HepG2 (cell line): ENCODE data around the gene ACOT13. TPM values are rescaled to one million over a fixed set of nuclear protein-coding genes. Genes with fewer than 3 reads are reported as not detected.

ENCODE experiments used
- ATAC-seq: fragments of 200-7000 bp; cut with Tn5 transposase; 3 replicates; pipeline ENCODE4 v1.9.1; 2020; ENCODE audit warnings: mild to moderate bottlenecking, moderate library complexity
- BruUV-seq: library from RNA; stranded (reverse); fragments of 400-500 nt; replicated peaks from 2 replicates; lab custom pipeline; 2021; lab: Mats Ljungman, UMichigan
- CTCF ChIA-PET: fragments of 300-600 bp; formaldehyde crosslinking; extraction: SDS; loops from one replicate; lab custom pipeline; 2021; ENCODE audit warnings: low total read pairs, inconsistent platforms, low intra/inter-chr PET ratio; lab: Yijun Ruan, JAX
- POLR2A ChIA-PET: fragments of 350-600 bp; sonication (Branson Sonifier 250); formaldehyde crosslinking; loops from one replicate; lab custom pipeline; 2020; ENCODE audit warnings: antibody characterized with exemption, inconsistent platforms; lab: Yijun Ruan, JAX
- DNase-seq: peaks from one replicate; pipeline ENCODE4 v3.0.0-alpha.2; 2015; ENCODE audit warnings: low spot score
- FAIRE-seq: peaks from 3 replicates; lab custom pipeline; 2011; peaks lifted over from hg19 to GRCh38; lab: Jason Lieb, UNC
- H2AFZ ChIP-seq: one replicate; pipeline ENCODE4 v1.6.1; 2011; ENCODE audit warnings: low read length, inconsistent platforms
- H3K27ac ChIP-seq: fragments of 300-600 bp; 3 replicates; pipeline ENCODE4 v1.8.0; 2011; ENCODE audit warnings: mixed run types, mild to moderate bottlenecking, mixed read lengths, low read length, inconsistent platforms; ENCODE audit not compliant: insufficient read depth; ENCODE audit errors: extremely low read length
- H3K27me3 ChIP-seq, 2 experiments: fragments of 200-600 bp in 1 of 2; 2 replicates in 1 of 2; 3 replicates in 1 of 2; pipeline versions ENCODE4 v1.6.0 to v1.8.0; 2011; ENCODE audit warnings: low read length in 2 of 2, mild to moderate bottlenecking in 2 of 2, moderate library complexity in 2 of 2, inconsistent platforms in 1 of 2; ENCODE audit not compliant: insufficient read depth in 2 of 2, control insufficient read depth in 1 of 2
- H3K36me3 ChIP-seq, 2 experiments: fragments of 200-600 bp in 1 of 2; replicated peaks in 1 of 2; 2 replicates in 1 of 2; 3 replicates in 1 of 2; pipeline versions ENCODE4 v1.5.1 to v1.8.0; 2011; ENCODE audit warnings: low read length in 2 of 2, inconsistent platforms in 1 of 2; ENCODE audit not compliant: insufficient read depth in 2 of 2, control insufficient read depth in 1 of 2
- H3K4me1 ChIP-seq: 2 replicates; pipeline ENCODE4 v1.5.1; 2012; ENCODE audit warnings: low read length, inconsistent platforms; ENCODE audit not compliant: insufficient read depth
- H3K4me2 ChIP-seq: 2 replicates; pipeline ENCODE4 v1.6.0; 2011; ENCODE audit warnings: low read depth, low read length, inconsistent platforms
- H3K4me3 ChIP-seq, 3 experiments: fragments of 200-600 bp in 1 of 3; sonication (generic), shearing (Covaris generic) in 1 of 3; replicated peaks in 1 of 3; 2 replicates each; pipeline ENCODE4 v1.5.1; 2011 to 2016; ENCODE audit warnings: low read length in 3 of 3, inconsistent platforms in 2 of 3, low read depth in 2 of 3, mild to moderate bottlenecking in 2 of 3, control low read depth in 1 of 3, mixed read lengths in 1 of 3; ENCODE audit not compliant: insufficient read depth in 1 of 3
- H3K79me2 ChIP-seq: one replicate; pipeline ENCODE4 v1.6.1; 2011; ENCODE audit warnings: low read length, inconsistent platforms; ENCODE audit not compliant: insufficient read depth
- H3K9ac ChIP-seq: 2 replicates; pipeline ENCODE4 v1.6.0; 2011; ENCODE audit warnings: mild to moderate bottlenecking, low read depth, low read length, inconsistent platforms; ENCODE audit not compliant: insufficient read depth
- H3K9me3 ChIP-seq: 2 replicates; pipeline ENCODE4 v1.5.1; 2012; ENCODE audit warnings: mild to moderate bottlenecking, low read length
- H4K20me1 ChIP-seq: 2 replicates; pipeline ENCODE4 v1.6.0; 2011; ENCODE audit warnings: inconsistent platforms, mild to moderate bottlenecking, low read length, moderate library complexity; ENCODE audit not compliant: insufficient read depth
- ATF1 ChIP-seq: IDR thresholded peaks from 2 replicates; pipeline ENCODE4 v1.6.1; 2016; ENCODE audit warnings: mild to moderate bottlenecking, control low read depth
- EEA1 ChIP-seq: sonication (generic); formaldehyde crosslinking; IDR thresholded peaks from 2 replicates; pipeline ENCODE4 v1.5.1; 2020; ENCODE audit warnings: mild to moderate bottlenecking, missing genetic modification reagents, borderline replicate concordance
- ZNF343 ChIP-seq: sonication (generic); formaldehyde crosslinking; IDR thresholded peaks from 2 replicates; pipeline ENCODE4 v1.4.0; 2020; ENCODE audit warnings: mild to moderate bottlenecking, missing genetic modification reagents
- ZNF713 ChIP-seq: sonication (generic); formaldehyde crosslinking; IDR thresholded peaks from 2 replicates; pipeline ENCODE4 v1.4.0; 2020; ENCODE audit warnings: mild to moderate bottlenecking, missing genetic modification reagents
- WGBS: methylation state at CpG from one replicate; pipeline ENCODE4 v1.1.6; 2017; ENCODE audit warnings: low lambda C conversion rate; 5-methylcytosine and 5-hydroxymethylcytosine counted together
- in situ Hi-C: cut with HindIII; loops from 2 replicates; pipeline ENCODE4 v1.10.0; 2017; ENCODE audit warnings: low pct_unique_long_range_greater_than_20kb; ENCODE audit not compliant: extremely low pct_ligation_motif_present
- intact Hi-C: fragments of 100-400 bp; cut with micrococcal nuclease; formaldehyde crosslinking; loops from one replicate; pipeline ENCODE4 v1.10.0; 2022; ENCODE audit not compliant: unreplicated experiment
- polyA plus RNA-seq, 8 experiments: library from polyadenylated mRNA; depleted of rRNA in 3 of 8; stranded (reverse) in 7 of 8; unstranded in 1 of 8; fragments of >200 nt; fragmentation: Illumina TruSeq in 4 of 8; extraction: Trizol in 4 of 8; gene quantifications; 2 replicates each; pipeline versions ENCODE4 v1.2.1 to v1.2.3, GENCODE V29; 2011 to 2016; ENCODE audit warnings: low read depth in 4 of 8, missing spikeins in 1 of 8, mixed read lengths in 1 of 8; ENCODE audit not compliant: insufficient read depth in 1 of 8
- total RNA-seq, 5 experiments: library from RNA; depleted of rRNA; stranded (reverse); fragments of >200 nt; fragmentation: Illumina TruSeq; extraction: Trizol; gene quantifications; 2 replicates each; pipeline ENCODE4 v1.2.3, GENCODE V29; 2016; ENCODE audit warnings: low read depth in 1 of 5
- TF ChIP-seq, protein P1 (sequence below): sonication (generic); formaldehyde crosslinking; IDR thresholded peaks from 2 replicates; pipeline ENCODE4 v1.5.0; 2020; ENCODE audit warnings: missing genetic modification reagents

The ACOT13 gene
- total and polyA plus RNA-seq, 2 of the 13 experiments (the other 11 are each of a cell fraction or from before 2014, with no cell fraction given) = 31.5 to 45.1 TPM

- Histone ChIP-seq H4K20me1 (no peaks in the 10 kb centered on the region), H3K27ac (no peak overlapping the region), H3K36me3 (no peaks in the 10 kb centered on the region)
- WGBS = 3% methylated on average over 4 of the region's 4 CpGs
- TF ChIP-seq EEA1 (CRISPR knock-in tag) (no peak), ZNF713 (CRISPR knock-in tag) (no peak)
- TF ChIP-seq, protein P1, sequence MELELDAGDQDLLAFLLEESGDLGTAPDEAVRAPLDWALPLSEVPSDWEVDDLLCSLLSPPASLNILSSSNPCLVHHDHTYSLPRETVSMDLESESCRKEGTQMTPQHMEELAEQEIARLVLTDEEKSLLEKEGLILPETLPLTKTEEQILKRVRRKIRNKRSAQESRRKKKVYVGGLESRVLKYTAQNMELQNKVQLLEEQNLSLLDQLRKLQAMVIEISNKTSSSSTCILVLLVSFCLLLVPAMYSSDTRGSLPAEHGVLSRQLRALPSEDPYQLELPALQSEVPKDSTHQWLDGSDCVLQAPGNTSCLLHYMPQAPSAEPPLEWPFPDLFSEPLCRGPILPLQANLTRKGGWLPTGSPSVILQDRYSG (CRISPR knock-in tag) = no peak
- TF ChIP-seq, all 625 proteins: peak for 0
- ChIA-PET CTCF (interaction anchor here (0.6 kb wide), 1 partner anchor 1362 kb away, joined by 3 read pairs; no protein-coding TSS in a partner anchor), POLR2A (no interaction called here)
- FAIRE-seq (no peak), DNase-seq (no peak), ATAC-seq (no peak)
- Histone ChIP-seq H2AFZ (no peak overlapping the region), H3K27me3 (peaks cover 0 to 6% of the 10 kb centered on the region in 2 experiments; a peak in 1 of 5 replicates), H3K4me1 (peaks cover 29% of the 10 kb centered on the region), H3K9me3 (no peaks in the 10 kb centered on the region), H3K4me3 (no peak overlapping the region), H3K9ac (no peak overlapping the region), H3K4me2 (no peak overlapping the region), H3K79me2 (no peaks in the 10 kb centered on the region)
- intact Hi-C loops = no loop called here
- in situ Hi-C loops = no loop called here
- BruUV-seq = no TSS peak
Measured at GRCh38 chr6:24644377-24644776, 22.5 kb upstream of the ACOT13 start.

DNA sequence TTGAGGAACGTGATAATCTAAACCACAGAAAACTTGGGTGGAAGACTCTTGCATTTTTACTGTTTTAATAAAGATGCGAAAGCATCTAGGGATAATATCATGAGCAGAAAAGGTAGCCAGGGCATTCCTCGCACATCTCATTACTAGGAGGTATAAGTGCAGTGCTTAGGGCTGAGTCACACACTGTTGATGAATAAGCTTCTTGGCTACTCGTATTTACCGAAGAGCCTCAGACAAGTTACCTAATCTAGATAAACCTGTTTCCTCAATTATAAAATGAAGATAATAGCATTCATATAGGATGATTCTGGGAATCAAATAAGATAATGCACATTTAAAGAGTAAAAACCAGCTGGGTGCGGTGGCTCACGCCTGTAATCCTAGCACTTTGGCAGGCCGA lies 20.1 kb upstream of the ACOT13 start:
- H3K4me3 ChIP-seq = peak overlapping the region in 2 of 3 experiments; percentile 75 to 89; a peak in 3 of 6 replicates
- WGBS = 78% methylated on average over 8 of the region's 8 CpGs
- H3K79me2 ChIP-seq = no peaks in the 10 kb centered on the region
- ChIA-PET POLR2A (interaction anchor here (1.2 to 1.8 kb wide), 3 partner anchors 12 to 71 kb away, joined by 3 to 10 read pairs (median 4); partner anchors contain the start of genes ACOT13 and TDP2), CTCF (no interaction called here)
- FAIRE-seq = no peak
- DNase-seq = no peak
- BruUV-seq = no TSS peak
- peaks cover 29% of the 10 kb centered on the region for H3K4me1 ChIP-seq
- H3K9me3 ChIP-seq = no peaks in the 10 kb centered on the region
- in situ Hi-C loops = no loop called here
- TF ChIP-seq ATF1 (CRISPR knock-in tag) (no peak), ZNF343 (0 out of 2 replicates have a peak, but pooled peaks have one; percentile 5)
- H3K4me2 ChIP-seq = peak overlapping the region; percentile 99
- 0 out of 5 replicates have a peak, but pooled peaks cover 0 to 6% of the 10 kb centered on the region in 2 experiments for H3K27me3 ChIP-seq
- H3K27ac ChIP-seq = no peak overlapping the region
- peak overlapping the region; percentile 76 for H2AFZ ChIP-seq
- no peak for ATAC-seq
- no peaks in the 10 kb centered on the region for H4K20me1 ChIP-seq
- H3K36me3 ChIP-seq = peaks cover 2 to 4% of the 10 kb centered on the region in 2 experiments; a peak in 4 of 5 replicates
- intact Hi-C loops = loop anchor here (1.0 to 5.0 kb wide), 2 partner anchors 18 to 64 kb away; no protein-coding TSS in a partner anchor
- H3K9ac ChIP-seq = no peak overlapping the region
